Stomach smooth muscle (tissue), 2 donors: ENCODE data around the gene SPOCK1.

Source experiments
- H3K27ac ChIP-seq: one replicate; pipeline ENCODE4 v1.7.0; 2013; ENCODE audit warnings: mild to moderate bottlenecking, low read length, inconsistent platforms
- H3K27me3 ChIP-seq, 2 donors: one replicate each; pipeline ENCODE4 v1.7.0; 2013; ENCODE audit warnings: low read length in 2 of 2; ENCODE audit not compliant: insufficient read depth in 2 of 2, control insufficient read depth in 1 of 2
- H3K36me3 ChIP-seq, 2 donors: one replicate each; pipeline ENCODE4 v1.7.0; 2013; ENCODE audit warnings: low read length in 2 of 2; ENCODE audit not compliant: control insufficient read depth in 2 of 2, insufficient read depth in 2 of 2
- H3K4me1 ChIP-seq: one replicate; pipeline ENCODE4 v1.7.0; 2013; ENCODE audit warnings: low read length; ENCODE audit not compliant: control insufficient read depth, insufficient read depth
- H3K4me3 ChIP-seq, 2 donors: one replicate each; pipeline ENCODE4 v1.7.0; 2013; ENCODE audit warnings: low read length in 2 of 2
- H3K9ac ChIP-seq, 2 donors: one replicate each; pipeline ENCODE4 v1.7.0; 2013; ENCODE audit warnings: low read length in 2 of 2, mild to moderate bottlenecking in 1 of 2
- H3K9me3 ChIP-seq, 2 donors: one replicate each; pipeline ENCODE4 v1.7.0; 2013; ENCODE audit warnings: low read length in 2 of 2; ENCODE audit not compliant: control insufficient read depth in 2 of 2
- donor health status: healthy.
- donor health status: Pancreatic carcinoma.

SPOCK1 gene

GRCh38 chr5:137446615-137447014, 52.5 kb downstream of the SPOCK1 start:
- H3K27ac ChIP-seq, result no peak overlapping the region
- H3K4me1 ChIP-seq, result peaks cover 2% of the 10 kb centered on the region
- H3K9ac ChIP-seq, result no peak overlapping the region

GRCh38 chr5:137446151-137446550, 53.0 kb downstream of the SPOCK1 start:
- no peak overlapping the region for H3K4me3 ChIP-seq
- peaks cover 0 to 2% of the 10 kb centered on the region in 2 donors for H3K27me3 ChIP-seq
- H3K9me3 ChIP-seq, result no peaks in the 10 kb centered on the region
- no peak overlapping the region for H3K27ac ChIP-seq
- H3K36me3 ChIP-seq, result no peaks in the 10 kb centered on the region
- H3K9ac ChIP-seq, result no peak overlapping the region
- H3K4me1 ChIP-seq, result peaks cover 2% of the 10 kb centered on the region

More at GRCh38 chr5:137446615-137447014, 52.5 kb downstream of the SPOCK1 start:
- no peak overlapping the region for H3K4me3 ChIP-seq
- no peaks in the 10 kb centered on the region for H3K36me3 ChIP-seq
- H3K9me3 ChIP-seq, result no peaks in the 10 kb centered on the region
- H3K27me3 ChIP-seq, result peaks cover 0 to 2% of the 10 kb centered on the region in 2 donors

DNA sequence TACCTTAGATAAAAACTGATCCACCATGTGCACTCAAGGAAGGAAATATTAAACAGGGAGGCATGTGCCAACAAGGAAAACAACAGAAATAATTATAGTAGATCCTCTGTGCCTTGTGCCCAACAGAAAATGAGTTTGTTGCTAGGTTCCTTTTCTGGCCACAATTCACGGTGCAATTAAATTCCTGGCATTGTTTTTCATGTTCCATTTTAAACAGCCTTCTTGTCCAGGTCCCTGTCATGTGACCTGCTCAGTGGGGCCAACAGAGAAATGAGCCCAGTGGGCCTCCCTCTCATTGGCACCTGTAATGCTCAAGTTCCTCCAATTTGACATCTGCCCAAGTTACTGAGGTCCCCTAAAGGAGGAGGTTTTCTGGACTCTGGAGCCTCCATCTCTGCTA, 56.5 kb downstream of the SPOCK1 start:
- H3K9ac ChIP-seq, result no peak overlapping the region
- H3K4me3 ChIP-seq, result no peak overlapping the region
- peaks cover 2% of the 10 kb centered on the region for H3K4me1 ChIP-seq
- no peaks in the 10 kb centered on the region for H3K9me3 ChIP-seq
- no peak overlapping the region for H3K27ac ChIP-seq
- no peaks in the 10 kb centered on the region for H3K36me3 ChIP-seq
- H3K27me3 ChIP-seq, result no peaks in the 10 kb centered on the region

GRCh38 chr5:137441476-137441875, 57.6 kb downstream of the SPOCK1 start:
- H3K27ac ChIP-seq, result no peak overlapping the region
- peaks cover 2% of the 10 kb centered on the region for H3K4me1 ChIP-seq
- no peak overlapping the region for H3K4me3 ChIP-seq
- H3K27me3 ChIP-seq, result no peaks in the 10 kb centered on the region
- no peaks in the 10 kb centered on the region for H3K36me3 ChIP-seq
- no peak overlapping the region for H3K9ac ChIP-seq
- no peaks in the 10 kb centered on the region for H3K9me3 ChIP-seq

DNA sequence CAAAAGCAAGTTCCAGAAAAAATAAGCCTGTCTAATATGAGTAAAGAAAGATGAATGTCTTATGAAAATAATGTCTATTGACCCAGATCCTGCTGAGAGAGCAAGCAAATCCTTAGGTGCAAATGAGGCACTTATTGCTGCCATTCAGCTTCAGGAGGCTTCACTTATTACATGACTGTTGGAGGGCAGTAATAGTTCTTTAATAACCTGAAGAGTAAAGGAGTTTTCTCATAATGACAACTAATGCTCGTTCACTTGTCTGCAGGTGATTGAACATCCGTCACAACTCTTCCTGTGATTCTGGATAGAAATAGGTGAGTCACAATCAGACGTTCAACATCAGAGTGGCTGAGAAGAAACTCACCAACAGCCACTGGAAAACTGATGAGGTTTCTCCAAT, 58.3 kb downstream of the SPOCK1 start:
- Histone ChIP-seq H3K36me3 (no peaks in the 10 kb centered on the region), H3K27me3 (no peaks in the 10 kb centered on the region), H3K9me3 (no peaks in the 10 kb centered on the region), H3K27ac (no peak overlapping the region), H3K4me3 (no peak overlapping the region), H3K9ac (no peak overlapping the region), H3K4me1 (peaks cover 2% of the 10 kb centered on the region)

- Histone ChIP-seq H3K27me3 (no peaks in the 10 kb centered on the region), H3K36me3 (no peaks in the 10 kb centered on the region), H3K9ac (no peak overlapping the region), H3K4me3 (no peak overlapping the region), H3K27ac (no peak overlapping the region), H3K4me1 (peaks cover 2% of the 10 kb centered on the region), H3K9me3 (no peaks in the 10 kb centered on the region)
Observed at GRCh38 chr5:137439645-137440044, 59.5 kb downstream of the SPOCK1 start.

- Histone ChIP-seq H3K36me3 (no peaks in the 10 kb centered on the region), H3K9me3 (no peaks in the 10 kb centered on the region), H3K4me3 (no peak overlapping the region), H3K27ac (no peak overlapping the region), H3K4me1 (peaks cover 2% of the 10 kb centered on the region), H3K9ac (no peak overlapping the region), H3K27me3 (no peaks in the 10 kb centered on the region)
Observed at GRCh38 chr5:137438932-137439331, 60.2 kb downstream of the SPOCK1 start.

DNA sequence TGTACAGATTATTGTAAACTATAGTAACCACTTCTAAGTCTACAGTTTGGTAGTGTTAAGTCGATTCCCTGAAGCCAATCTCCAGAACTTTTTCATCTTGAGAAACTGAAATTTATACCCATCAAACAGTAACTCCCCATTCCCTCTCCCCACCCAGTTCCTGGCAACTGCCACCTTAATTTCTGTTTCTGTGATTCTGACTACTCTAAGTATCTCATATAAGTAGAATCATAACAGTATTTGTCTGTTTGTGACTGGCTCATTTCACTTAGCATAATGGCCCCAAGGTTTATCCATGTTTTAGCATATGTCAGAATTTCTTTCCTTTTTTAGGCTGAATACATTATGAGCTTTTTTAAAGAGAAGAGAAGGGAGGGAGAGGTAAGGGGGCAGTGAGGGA, 61.4 kb downstream of the SPOCK1 start:
- Histone ChIP-seq H3K27me3 (no peaks in the 10 kb centered on the region), H3K36me3 (no peaks in the 10 kb centered on the region), H3K27ac (no peak overlapping the region), H3K4me3 (no peak overlapping the region), H3K4me1 (peaks cover 2% of the 10 kb centered on the region), H3K9ac (no peak overlapping the region), H3K9me3 (no peaks in the 10 kb centered on the region)

- Histone ChIP-seq H3K4me1 (no peaks in the 10 kb centered on the region), H3K27ac (no peak overlapping the region), H3K36me3 (no peaks in the 10 kb centered on the region), H3K9ac (no peak overlapping the region), H3K9me3 (no peaks in the 10 kb centered on the region), H3K27me3 (no peaks in the 10 kb centered on the region), H3K4me3 (no peak overlapping the region)
Observed at GRCh38 chr5:137433539-137433938, 65.6 kb downstream of the SPOCK1 start.

- Histone ChIP-seq H3K9ac (no peak overlapping the region), H3K27ac (no peak overlapping the region), H3K4me3 (no peak overlapping the region), H3K9me3 (no peaks in the 10 kb centered on the region), H3K36me3 (no peaks in the 10 kb centered on the region), H3K4me1 (no peaks in the 10 kb centered on the region), H3K27me3 (no peaks in the 10 kb centered on the region)
Observed at GRCh38 chr5:137432376-137432775, 66.8 kb downstream of the SPOCK1 start.

- Histone ChIP-seq H3K9me3 (no peaks in the 10 kb centered on the region), H3K4me1 (no peaks in the 10 kb centered on the region), H3K9ac (no peak overlapping the region), H3K27ac (no peak overlapping the region), H3K36me3 (no peaks in the 10 kb centered on the region), H3K27me3 (no peaks in the 10 kb centered on the region), H3K4me3 (no peak overlapping the region)
Observed at GRCh38 chr5:137431051-137431450, 68.1 kb downstream of the SPOCK1 start.
